Liver (tissue), 9 donors: ENCODE results near the gene PDK4. TPM values are rescaled to one million over a fixed set of nuclear protein-coding genes. Genes with fewer than 3 reads are reported as not detected.

Experiments used
- DNase-seq: peaks from one replicate; pipeline ENCODE4 v3.0.0-alpha.2; 2017; ENCODE audit warnings: low spot score
- H3K27ac ChIP-seq, 2 donors: one replicate each; pipeline ENCODE4 v1.7.0; 2013; ENCODE audit warnings: inconsistent platforms in 2 of 2, low read length in 2 of 2, control low read depth in 1 of 2, low read depth in 1 of 2, mild to moderate bottlenecking in 1 of 2
- H3K27me3 ChIP-seq, 4 donors: one replicate each; pipeline versions ENCODE4 v1.6.1 to v1.7.0; 2013; ENCODE audit warnings: low read length in 3 of 4, inconsistent platforms in 1 of 4, mild to moderate bottlenecking in 1 of 4, moderate library complexity in 1 of 4; ENCODE audit not compliant: control insufficient read depth in 4 of 4, insufficient read depth in 4 of 4
- H3K36me3 ChIP-seq, 4 donors: one replicate each; pipeline versions ENCODE4 v1.6.1 to v1.7.0; 2013; ENCODE audit warnings: low read length in 3 of 4, mild to moderate bottlenecking in 3 of 4, low read depth in 1 of 4, moderate library complexity in 1 of 4; ENCODE audit not compliant: control insufficient read depth in 4 of 4, insufficient read depth in 3 of 4
- H3K4me1 ChIP-seq, 4 donors: one replicate each; pipeline versions ENCODE4 v1.6.1 to v1.7.0; 2013; ENCODE audit warnings: low read length in 3 of 4, mild to moderate bottlenecking in 3 of 4, moderate library complexity in 1 of 4; ENCODE audit not compliant: control insufficient read depth in 4 of 4, insufficient read depth in 4 of 4
- H3K4me3 ChIP-seq, 3 donors: one replicate each; pipeline versions ENCODE4 v1.6.1 to v1.7.0; 2013; ENCODE audit warnings: low read length in 3 of 3, control low read depth in 1 of 3, low read depth in 1 of 3, mild to moderate bottlenecking in 1 of 3
- H3K9ac ChIP-seq, 2 donors: one replicate each; pipeline ENCODE4 v1.7.0; 2013; ENCODE audit warnings: low read length in 2 of 2, mild to moderate bottlenecking in 2 of 2, moderate library complexity in 2 of 2, control low read depth in 1 of 2, low read depth in 1 of 2
- H3K9me3 ChIP-seq, 4 donors: one replicate each; pipeline versions ENCODE4 v1.6.1 to v1.7.0; 2013; ENCODE audit warnings: low read length in 3 of 4; ENCODE audit not compliant: control insufficient read depth in 4 of 4
- EGR1 ChIP-seq, 2 donors: IDR thresholded peaks; 2 replicates each; pipeline ENCODE4 v1.6.1; 2016 to 2018; ENCODE audit warnings: antibody characterized with exemption in 2 of 2, low read depth in 2 of 2
- FOXA2 ChIP-seq: IDR thresholded peaks from 2 replicates; pipeline ENCODE4 v1.6.1; 2016; ENCODE audit warnings: antibody characterized with exemption
- HNF4A ChIP-seq, 2 donors: conservative IDR thresholded peaks; 2 replicates each; pipeline ENCODE4 v1.6.1; 2016; ENCODE audit warnings: antibody characterized with exemption in 2 of 2, mild to moderate bottlenecking in 2 of 2
- JUND ChIP-seq, 2 donors: IDR thresholded peaks; 2 replicates each; pipeline ENCODE4 v1.6.1; 2016; ENCODE audit warnings: antibody characterized with exemption in 2 of 2
- NR2F2 ChIP-seq: IDR thresholded peaks from 2 replicates; pipeline ENCODE4 v1.6.1; 2016; ENCODE audit warnings: antibody characterized with exemption
- RAD21 ChIP-seq, 2 donors: IDR thresholded peaks; 2 replicates each; pipeline ENCODE4 v1.6.1; 2016; ENCODE audit warnings: antibody characterized with exemption in 2 of 2, mild to moderate bottlenecking in 2 of 2
- SP1 ChIP-seq: IDR thresholded peaks from 2 replicates; pipeline ENCODE4 v1.6.1; 2018; ENCODE audit warnings: antibody characterized with exemption, mild to moderate bottlenecking
- TAF1 ChIP-seq: conservative IDR thresholded peaks from 2 replicates; pipeline ENCODE4 v1.6.1; 2016; ENCODE audit warnings: antibody characterized with exemption, mild to moderate bottlenecking
- YY1 ChIP-seq: IDR thresholded peaks from 2 replicates; pipeline ENCODE4 v1.6.1; 2016; ENCODE audit warnings: antibody characterized with exemption, mild to moderate bottlenecking
- WGBS: extraction: QIAGEN DNeasy Blood & Tissue Kit; methylation state at CpG from one replicate; pipeline ENCODE4 v1.1.7; 2013; 5-methylcytosine and 5-hydroxymethylcytosine counted together
- polyA plus RNA-seq, 2 donors: library from polyadenylated mRNA; stranded (reverse) in 1 of 2; unstranded in 1 of 2; fragments of 200-250 nt in 1 of 2; fragments of >200 nt in 1 of 2; fragmentation: Nextera tagmentation in 1 of 2; extraction: Ambion mirVana in 1 of 2; gene quantifications; one replicate each; pipeline versions ENCODE4 v1.2.1 to v1.2.3, GENCODE V29; 2013 to 2015
- total RNA-seq, 2 donors: library from RNA; depleted of rRNA; stranded (reverse); fragments of >200 nt; gene quantifications; one replicate each; pipeline ENCODE4 v1.2.3, GENCODE V29; 2014
- TF ChIP-seq, protein P1 (sequence below): IDR thresholded peaks from 2 replicates; pipeline ENCODE4 v1.6.1; 2016; ENCODE audit warnings: antibody characterized with exemption
- TF ChIP-seq, protein P2 (sequence below): IDR thresholded peaks from 2 replicates; pipeline ENCODE4 v1.6.1; 2016; ENCODE audit warnings: antibody characterized with exemption, mild to moderate bottlenecking
- donor health status: healthy.
- donor health status: healthy.
- donor health status: healthy.
- donor health status: healthy.
- donor health status: healthy.

Gene PDK4
- total and polyA plus RNA-seq, 4 donors = 6.3 to 116 (median 50.0) TPM

DNA sequence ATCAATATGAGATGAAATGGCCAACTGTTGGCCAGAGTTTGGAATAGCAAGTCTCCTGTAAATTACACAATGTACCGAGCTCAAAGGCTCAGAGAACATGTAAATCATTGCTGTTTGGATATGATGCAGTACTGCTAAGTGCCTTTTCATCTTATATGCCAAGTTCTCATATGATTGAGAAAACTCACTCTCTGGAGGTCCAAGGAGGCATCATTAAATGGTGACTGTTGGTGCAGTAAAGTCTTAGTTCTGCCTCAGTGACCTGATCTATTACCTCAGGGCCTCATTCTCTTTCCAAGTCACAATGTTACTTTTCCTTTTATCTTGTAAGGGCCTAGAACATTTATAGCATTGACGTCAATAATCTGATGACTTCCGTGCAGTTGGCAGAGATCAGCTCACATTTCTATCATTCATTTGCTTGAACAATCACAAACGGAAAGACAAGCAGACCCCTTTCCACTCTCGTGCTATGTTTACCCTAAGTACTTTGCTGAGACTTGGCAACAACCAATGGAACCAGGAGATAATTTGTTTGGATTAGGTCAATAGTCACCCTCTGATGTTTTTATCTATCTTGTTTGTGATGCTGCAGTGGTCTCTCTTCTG, 32.6 kb upstream of the PDK4 start:
- H3K9me3 ChIP-seq = no peaks in the 10 kb centered on the region
- WGBS = 60% methylated on average over 5 of the region's 5 CpGs
- H3K27ac ChIP-seq = peak overlapping the region in 1 of 2 donors; percentile 9
- DNase-seq = no peak
- H3K9ac ChIP-seq = no peak overlapping the region
- no peak for TF ChIP-seq JUND (IDR thresholded peaks at IDR 0.05)
- TF ChIP-seq, protein P1, sequence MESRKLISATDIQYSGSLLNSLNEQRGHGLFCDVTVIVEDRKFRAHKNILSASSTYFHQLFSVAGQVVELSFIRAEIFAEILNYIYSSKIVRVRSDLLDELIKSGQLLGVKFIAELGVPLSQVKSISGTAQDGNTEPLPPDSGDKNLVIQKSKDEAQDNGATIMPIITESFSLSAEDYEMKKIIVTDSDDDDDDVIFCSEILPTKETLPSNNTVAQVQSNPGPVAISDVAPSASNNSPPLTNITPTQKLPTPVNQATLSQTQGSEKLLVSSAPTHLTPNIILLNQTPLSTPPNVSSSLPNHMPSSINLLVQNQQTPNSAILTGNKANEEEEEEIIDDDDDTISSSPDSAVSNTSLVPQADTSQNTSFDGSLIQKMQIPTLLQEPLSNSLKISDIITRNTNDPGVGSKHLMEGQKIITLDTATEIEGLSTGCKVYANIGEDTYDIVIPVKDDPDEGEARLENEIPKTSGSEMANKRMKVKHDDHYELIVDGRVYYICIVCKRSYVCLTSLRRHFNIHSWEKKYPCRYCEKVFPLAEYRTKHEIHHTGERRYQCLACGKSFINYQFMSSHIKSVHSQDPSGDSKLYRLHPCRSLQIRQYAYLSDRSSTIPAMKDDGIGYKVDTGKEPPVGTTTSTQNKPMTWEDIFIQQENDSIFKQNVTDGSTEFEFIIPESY = no peak
- TF ChIP-seq RAD21 (IDR thresholded peaks at IDR 0.05) = peak in 1 of 2 donors; percentile 4
- peak; percentile 52 for TF ChIP-seq SP1
- TF ChIP-seq, protein P2, sequence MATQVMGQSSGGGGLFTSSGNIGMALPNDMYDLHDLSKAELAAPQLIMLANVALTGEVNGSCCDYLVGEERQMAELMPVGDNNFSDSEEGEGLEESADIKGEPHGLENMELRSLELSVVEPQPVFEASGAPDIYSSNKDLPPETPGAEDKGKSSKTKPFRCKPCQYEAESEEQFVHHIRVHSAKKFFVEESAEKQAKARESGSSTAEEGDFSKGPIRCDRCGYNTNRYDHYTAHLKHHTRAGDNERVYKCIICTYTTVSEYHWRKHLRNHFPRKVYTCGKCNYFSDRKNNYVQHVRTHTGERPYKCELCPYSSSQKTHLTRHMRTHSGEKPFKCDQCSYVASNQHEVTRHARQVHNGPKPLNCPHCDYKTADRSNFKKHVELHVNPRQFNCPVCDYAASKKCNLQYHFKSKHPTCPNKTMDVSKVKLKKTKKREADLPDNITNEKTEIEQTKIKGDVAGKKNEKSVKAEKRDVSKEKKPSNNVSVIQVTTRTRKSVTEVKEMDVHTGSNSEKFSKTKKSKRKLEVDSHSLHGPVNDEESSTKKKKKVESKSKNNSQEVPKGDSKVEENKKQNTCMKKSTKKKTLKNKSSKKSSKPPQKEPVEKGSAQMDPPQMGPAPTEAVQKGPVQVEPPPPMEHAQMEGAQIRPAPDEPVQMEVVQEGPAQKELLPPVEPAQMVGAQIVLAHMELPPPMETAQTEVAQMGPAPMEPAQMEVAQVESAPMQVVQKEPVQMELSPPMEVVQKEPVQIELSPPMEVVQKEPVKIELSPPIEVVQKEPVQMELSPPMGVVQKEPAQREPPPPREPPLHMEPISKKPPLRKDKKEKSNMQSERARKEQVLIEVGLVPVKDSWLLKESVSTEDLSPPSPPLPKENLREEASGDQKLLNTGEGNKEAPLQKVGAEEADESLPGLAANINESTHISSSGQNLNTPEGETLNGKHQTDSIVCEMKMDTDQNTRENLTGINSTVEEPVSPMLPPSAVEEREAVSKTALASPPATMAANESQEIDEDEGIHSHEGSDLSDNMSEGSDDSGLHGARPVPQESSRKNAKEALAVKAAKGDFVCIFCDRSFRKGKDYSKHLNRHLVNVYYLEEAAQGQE = no peak
- peak; percentile 69 for TF ChIP-seq NR2F2
- H3K4me3 ChIP-seq = no peak overlapping the region
- H3K4me1 ChIP-seq = peaks cover 0 to 2% (median 0%) of the 10 kb centered on the region in 4 donors
- no peaks in the 10 kb centered on the region for H3K36me3 ChIP-seq
- no peaks in the 10 kb centered on the region for H3K27me3 ChIP-seq

DNA sequence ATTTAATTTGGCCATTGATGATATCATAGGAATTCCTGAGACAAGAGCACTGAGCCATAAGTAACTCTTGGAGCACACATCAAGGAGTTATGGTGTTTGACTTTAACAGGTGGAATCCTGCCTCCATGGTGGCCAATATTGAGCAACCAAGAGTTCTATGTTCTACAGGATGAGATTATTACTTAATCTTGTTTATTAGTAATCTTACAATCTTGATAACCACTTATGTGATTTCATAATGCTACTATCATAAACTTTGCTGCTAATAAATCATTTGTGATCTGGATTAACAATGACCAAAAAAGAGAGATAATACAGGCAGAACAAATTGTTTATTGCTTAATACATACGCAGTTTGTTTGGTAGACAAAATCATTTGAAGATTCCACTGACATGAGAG, 27.5 kb upstream of the PDK4 start:
- Histone ChIP-seq H3K36me3 (no peaks in the 10 kb centered on the region), H3K4me3 (no peak overlapping the region), H3K27me3 (no peaks in the 10 kb centered on the region), H3K9me3 (no peaks in the 10 kb centered on the region), H3K4me1 (no peaks in the 10 kb centered on the region), H3K9ac (no peak overlapping the region), H3K27ac (no peak overlapping the region)
- no peak for DNase-seq
- no peak for TF ChIP-seq HNF4A (conservative IDR thresholded peaks at IDR 0.05)
- TF ChIP-seq FOXA2 = no peak
- TF ChIP-seq EGR1 (IDR thresholded peaks at IDR 0.05; ENCODE audit: low read depth in 2 of 2) = no peak
- 83% methylated on average over 1 of the region's 1 CpG for whole genome bisulfite sequencing

DNA sequence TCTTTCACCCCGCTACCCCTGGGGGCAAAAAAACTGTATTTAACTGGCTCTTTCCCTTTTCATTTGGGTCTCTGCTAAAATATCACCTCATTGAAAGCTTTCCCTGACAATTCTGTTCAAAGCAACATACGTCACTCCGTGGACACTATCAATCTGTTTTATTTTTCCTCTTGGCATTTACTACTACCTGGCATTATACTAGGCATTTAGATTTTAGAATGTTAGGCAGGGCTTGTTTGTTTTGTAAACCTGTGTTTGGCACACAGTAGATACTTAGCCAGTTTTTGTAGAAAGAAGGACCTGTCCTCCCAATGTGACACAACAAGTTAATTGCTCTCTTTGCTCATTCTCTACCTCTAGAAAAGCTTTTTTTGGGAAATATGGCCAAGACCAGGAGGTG, 26.5 kb upstream of the PDK4 start:
- no peak overlapping the region for H3K27ac ChIP-seq
- H3K27me3 ChIP-seq = no peaks in the 10 kb centered on the region
- no peak for DNase-seq
- TF ChIP-seq TAF1 (no peak), YY1 (no peak)
- TF ChIP-seq, protein P2 = no peak
- H3K9me3 ChIP-seq = no peaks in the 10 kb centered on the region
- no peak overlapping the region for H3K4me3 ChIP-seq
- no peaks in the 10 kb centered on the region for H3K4me1 ChIP-seq
- H3K36me3 ChIP-seq = no peaks in the 10 kb centered on the region
- WGBS = 78% methylated on average over 3 of the region's 3 CpGs
- H3K9ac ChIP-seq = no peak overlapping the region
